Psoas muscle (tissue), 8 donors: ENCODE results near the gene MOSPD3. TPM values are rescaled to one million over a fixed set of nuclear protein-coding genes. Genes with fewer than 3 reads are reported as not detected.
A peak's percentile ranks its signal among the peaks of the same experiment; 100 is the strongest.

Experiments used
- ATAC-seq, 4 donors: fragments of 200-7000 bp; cut with Tn5 transposase; one replicate each; pipeline ENCODE4 v1.9.1; 2020; ENCODE audit warnings: moderate library complexity in 3 of 4, mild to moderate bottlenecking in 2 of 4
- DNase-seq, 2 donors: peaks; one replicate each; pipeline ENCODE4 v3.0.0-alpha.2; 2020
- H3K27ac ChIP-seq: fragments of 200-600 bp; one replicate; pipeline ENCODE4 v1.8.0; 2022
- H3K27me3 ChIP-seq, 3 donors: fragments of 200-600 bp in 1 of 3; one replicate each; pipeline versions ENCODE4 v1.6.1 to v1.8.0; 2013 to 2022; ENCODE audit warnings: low read length in 2 of 3, mild to moderate bottlenecking in 2 of 3, moderate library complexity in 1 of 3; ENCODE audit not compliant: insufficient read depth in 3 of 3
- H3K36me3 ChIP-seq, 2 donors: fragments of 200-600 bp in 1 of 2; one replicate each; pipeline versions ENCODE4 v1.6.1 to v1.8.0; 2013 to 2022; ENCODE audit warnings: low read depth in 1 of 2, mild to moderate bottlenecking in 1 of 2, moderate library complexity in 1 of 2; ENCODE audit not compliant: insufficient read depth in 1 of 2
- H3K4me1 ChIP-seq: fragments of 200-600 bp; one replicate; pipeline ENCODE4 v1.8.0; 2022
- H3K4me3 ChIP-seq: fragments of 200-600 bp; one replicate; pipeline ENCODE4 v1.8.0; 2022; ENCODE audit warnings: mild to moderate bottlenecking
- H3K9me3 ChIP-seq: fragments of 200-600 bp; one replicate; pipeline ENCODE4 v1.8.0; 2022
- CTCF ChIP-seq: fragments of 200-600 bp; IDR thresholded peaks from one replicate; pipeline ENCODE4 v1.8.0; 2022; ENCODE audit warnings: antibody characterized with exemption
- WGBS, 3 donors: extraction: QIAGEN DNeasy Blood & Tissue Kit; methylation state at CpG; one replicate each; pipeline versions ENCODE4 v1.1.6 to v1.1.7; 2013; 5-methylcytosine and 5-hydroxymethylcytosine counted together
- intact Hi-C, 2 donors: fragments of 100-400 bp; cut with DNase I; formaldehyde crosslinking; loops; one replicate each; pipeline versions ENCODE4 v1.11.0 to v1.14.2; 2022
- polyA plus RNA-seq, 3 donors: library from polyadenylated mRNA; stranded (reverse); fragments of 200-250 nt; gene quantifications; one replicate each; pipeline ENCODE4 v1.2.3, GENCODE V29; 2013
- total RNA-seq, 4 donors: library from RNA; stranded (reverse); fragmentation: NEBNext Ultra II Directional in 2 of 4; extraction: Animal tissue kit (Norgen Biotek cat#: 25700) in 2 of 4; gene quantifications; one replicate each; pipeline versions ENCODE4 v1.2.1 to v1.2.4, GENCODE V29; 2021 to 2023
- donor health status: healthy with polysubstance abuse.
- donor health status: DM: no; HTN: no; CAD: no; lungs with moderate emphysema.
- donor health status: Bipolar disorder and iron deficiency.
- donor health status: healthy.
- donor health status: DM: yes; HTN: yes; CAD: no.
- donor health status: DM: no; HTN: no; CAD: no.
- donor health status: DM: no; HTN: no; CAD: no.
- donor health status: DM: yes; HTN: yes; CAD: no.

MOSPD3 gene
- total and polyA plus RNA-seq, 7 donors = 6.2 to 11.3 (median 7.0) TPM

GRCh38 chr7:100599911-100600729 lies 12.2 kb upstream of the MOSPD3 start:
- peaks cover 0 to 8% (median 4%) of the 10 kb centered on the region in 3 donors for H3K27me3 ChIP-seq
- no peak for ATAC-seq

GRCh38 chr7:100600730-100601038 lies 11.7 kb upstream of the MOSPD3 start:
- TF ChIP-seq CTCF = no peak
- Histone ChIP-seq H3K27ac (no peak overlapping the region), H3K27me3 (peaks cover 0 to 8% (median 4%) of the 10 kb centered on the region in 3 donors), H3K4me3 (no peak overlapping the region), H3K4me1 (peaks cover 5% of the 10 kb centered on the region), H3K36me3 (no peaks in the 10 kb centered on the region), H3K9me3 (no peaks in the 10 kb centered on the region)
- WGBS, 3 donors = 72 to 87% (median 76%) methylated on average over 9 of the region's 9 CpGs
- no peak for DNase-seq
- no peak for ATAC-seq
- intact Hi-C loops = no loop called here

More at GRCh38 chr7:100599911-100600729, 12.2 kb upstream of the MOSPD3 start:
- intact Hi-C loops = no loop called here
- TF ChIP-seq CTCF = no peak
- Histone ChIP-seq H3K27ac (no peak overlapping the region), H3K4me1 (peaks cover 3% of the 10 kb centered on the region), H3K4me3 (no peak overlapping the region), H3K36me3 (no peaks in the 10 kb centered on the region), H3K9me3 (no peaks in the 10 kb centered on the region)
- WGBS, 3 donors = 64 to 78% (median 68%) methylated on average over 16 to 18 of the region's 18 CpGs
- DNase-seq = peak in 1 of 2 donors; percentile 75

- Histone ChIP-seq H3K27me3 (peaks cover 0 to 8% (median 3%) of the 10 kb centered on the region in 3 donors), H3K36me3 (no peaks in the 10 kb centered on the region), H3K4me3 (peak overlapping the region; percentile 80), H3K27ac (no peak overlapping the region), H3K4me1 (peaks cover 5% of the 10 kb centered on the region), H3K9me3 (no peaks in the 10 kb centered on the region)
- peak; percentile 79 to 87 for DNase-seq
- intact Hi-C loops = no loop called here
- peak in 3 of 4 donors; percentile 26 to 31 (median 29) for ATAC-seq
- 46 to 50% (median 46%) methylated on average over 20 to 21 of the region's 21 CpGs for WGBS, 3 donors
- no peak for TF ChIP-seq CTCF
Observed at GRCh38 chr7:100602889-100603725, 9.2 kb upstream of the MOSPD3 start.

GRCh38 chr7:100603726-100604027 lies 8.7 kb upstream of the MOSPD3 start:
- Histone ChIP-seq H3K27ac (no peak overlapping the region), H3K4me1 (peaks cover 5% of the 10 kb centered on the region), H3K36me3 (no peaks in the 10 kb centered on the region), H3K27me3 (peaks cover 0 to 8% (median 3%) of the 10 kb centered on the region in 3 donors), H3K9me3 (no peaks in the 10 kb centered on the region), H3K4me3 (peak overlapping the region; percentile 80)
- ATAC-seq = peak in 2 of 4 donors; percentile 2 to 15
- 13 to 15% (median 14%) methylated on average over 10 of the region's 10 CpGs for WGBS, 3 donors
- no peak for DNase-seq
- intact Hi-C loops = loop anchor here in 1 of 2 donors (2.0 kb wide), 1 partner anchor 17 kb away; the partner anchor contains the start of genes FBXO24 and LRCH4
- no peak for TF ChIP-seq CTCF
